A549 (cell line): ENCODE data around the gene CEACAM16. TPM values are rescaled to one million over a fixed set of nuclear protein-coding genes. Genes with fewer than 3 reads are reported as not detected.

Source experiments
- ATAC-seq, 2 experiments: fragments of 200-7000 bp in 1 of 2; fragments of >200 bp in 1 of 2; cut with Nextera tagmentation in 1 of 2; cut with Tn5 transposase in 1 of 2; 3 replicates each; pipeline versions ENCODE4 v1.8.0 to v1.9.1; 2018 to 2020; ENCODE audit warnings: mild to moderate bottlenecking in 1 of 2, moderate library complexity in 1 of 2
- CTCF ChIA-PET: fragments of 300-600 bp; sonication (Branson Sonifier 250); formaldehyde crosslinking; extraction: SDS; loops from one replicate; lab custom pipeline; 2021; ENCODE audit warnings: antibody characterized with exemption, inconsistent platforms; lab: Yijun Ruan, JAX
- POLR2A ChIA-PET: fragments of 350-600 bp; formaldehyde crosslinking; extraction: SDS; loops from one replicate; lab custom pipeline; 2021; ENCODE audit warnings: antibody characterized with exemption, inconsistent platforms; lab: Yijun Ruan, JAX
- DNase-seq, 2 experiments: peaks; one replicate each; pipeline versions ENCODE4 v3.0.0 to v3.0.0-alpha.2; 2011 to 2016; ENCODE audit warnings: low read depth in 1 of 2, low spot score in 1 of 2
- FAIRE-seq: peaks from 2 replicates; lab custom pipeline; 2011; peaks lifted over from hg19 to GRCh38; lab: Jason Lieb, UNC
- H3K27ac ChIP-seq, 2 experiments: fragments of >200 bp; sonication (Bioruptor Twin); formaldehyde crosslinking; 3 replicates each; pipeline ENCODE4 v1.5.1; 2016 to 2017
- H3K4me1 ChIP-seq: fragments of >200 bp; sonication (Bioruptor Twin); formaldehyde crosslinking; 3 replicates; pipeline ENCODE4 v1.6.1; 2016
- H3K4me2 ChIP-seq: fragments of >200 bp; sonication (Bioruptor Twin); formaldehyde crosslinking; 3 replicates; pipeline ENCODE4 v1.6.1; 2016
- H3K4me3 ChIP-seq: fragments of >200 bp; sonication (Bioruptor Twin); formaldehyde crosslinking; 3 replicates; pipeline ENCODE4 v1.5.1; 2016
- H3K9me3 ChIP-seq: fragments of >200 bp; sonication (Bioruptor Twin); formaldehyde crosslinking; 3 replicates; pipeline ENCODE4 v1.6.1; 2016
- BHLHE40 ChIP-seq: IDR thresholded peaks from 2 replicates; pipeline ENCODE4 v1.6.1; 2012; ENCODE audit warnings: low read depth, low read length, inconsistent platforms
- CBX8 ChIP-seq: fragments of 200-600 bp; sonication (generic); IDR thresholded peaks from 2 replicates; pipeline ENCODE4 v1.6.1; 2016
- CHD4 ChIP-seq: fragments of 200-600 bp; sonication (generic); IDR thresholded peaks from 2 replicates; pipeline ENCODE4 v1.6.1; 2016; ENCODE audit warnings: antibody characterized with exemption, mild to moderate bottlenecking, borderline replicate concordance
- EP300 ChIP-seq, 2 experiments: fragments of >200 bp; sonication (Bioruptor Twin); formaldehyde crosslinking; IDR thresholded peaks; 2 replicates in 1 of 2; 3 replicates in 1 of 2; pipeline ENCODE4 v1.6.1; 2016 to 2017
- ESRRA ChIP-seq: fragments of 150-350 bp; IDR thresholded peaks from 2 replicates; pipeline ENCODE4 v1.6.1; 2014; ENCODE audit warnings: mild to moderate bottlenecking, low read length, borderline replicate concordance
- FOSL2 ChIP-seq, 2 experiments: fragments of 450-650 bp in 1 of 2; fragments of >200 bp in 1 of 2; sonication (Bioruptor Twin) in 1 of 2; formaldehyde crosslinking; IDR thresholded peaks; 2 replicates each; pipeline versions ENCODE4 v1.5.0 to v1.6.1; 2016 to 2020; ENCODE audit warnings: mild to moderate bottlenecking in 1 of 2, moderate library complexity in 1 of 2
- FOXS1 ChIP-seq: fragments of 250-450 bp; sonication (Bioruptor Pico); IDR thresholded peaks from 2 replicates; pipeline ENCODE4 v1.5.0; 2020; ENCODE audit warnings: mild to moderate bottlenecking, moderate library complexity
- GATA3 ChIP-seq: IDR thresholded peaks from 2 replicates; pipeline ENCODE4 v1.6.1; 2012; ENCODE audit warnings: borderline replicate concordance
- HOXA7 ChIP-seq: fragments of 250-450 bp; sonication (Bioruptor Pico); IDR thresholded peaks from 2 replicates; pipeline ENCODE4 v1.5.0; 2020; ENCODE audit warnings: mild to moderate bottlenecking, moderate library complexity
- HOXB13 ChIP-seq: fragments of 250-450 bp; sonication (Bioruptor Pico); IDR thresholded peaks from 2 replicates; pipeline ENCODE4 v1.5.0; 2020; ENCODE audit warnings: low read depth, mild to moderate bottlenecking, moderate library complexity
- KDM1A ChIP-seq: fragments of 200-600 bp; sonication (generic); IDR thresholded peaks from 2 replicates; pipeline ENCODE4 v1.6.1; 2016; ENCODE audit warnings: low read depth, mild to moderate bottlenecking
- KDM5A ChIP-seq: fragments of 200-600 bp; sonication (generic); IDR thresholded peaks from 2 replicates; pipeline ENCODE4 v1.6.1; 2016; ENCODE audit warnings: antibody characterized with exemption, mild to moderate bottlenecking
- MAFK ChIP-seq: fragments of 450-650 bp; IDR thresholded peaks from 2 replicates; pipeline ENCODE4 v1.6.1; 2014; ENCODE audit not compliant: partially characterized antibody
- MYC ChIP-seq: IDR thresholded peaks from 2 replicates; pipeline ENCODE4 v1.6.1; 2012; ENCODE audit warnings: mild to moderate bottlenecking, inconsistent platforms, low read length, improper control_type of control experiment, borderline replicate concordance
- NPAS2 ChIP-seq: fragments of 250-450 bp; sonication (Bioruptor Pico); IDR thresholded peaks from 2 replicates; pipeline ENCODE4 v1.8.0; 2022; ENCODE audit warnings: mild to moderate bottlenecking, moderate library complexity, borderline replicate concordance
- NR3C1 ChIP-seq: fragments of >200 bp; sonication (Bioruptor Twin); formaldehyde crosslinking; IDR thresholded peaks from 3 replicates; pipeline ENCODE4 v1.6.1; 2017
- POLR2A ChIP-seq: IDR thresholded peaks from 2 replicates; pipeline ENCODE4 v1.6.1; 2012; ENCODE audit warnings: mild to moderate bottlenecking, low read length
- POLR2AphosphoS2 ChIP-seq: conservative IDR thresholded peaks from 2 replicates; pipeline ENCODE4 v1.6.1; 2012; ENCODE audit warnings: low read length, improper control_type of control experiment, inconsistent platforms
- RARB ChIP-seq: fragments of 250-450 bp; sonication (Bioruptor Pico); IDR thresholded peaks from 2 replicates; pipeline ENCODE4 v1.8.0; 2021; ENCODE audit warnings: mild to moderate bottlenecking, moderate library complexity
- RCOR1 ChIP-seq: fragments of 150-350 bp; IDR thresholded peaks from 2 replicates; pipeline ENCODE4 v1.6.1; 2014; ENCODE audit warnings: antibody characterized with exemption, low read length, low read depth
- SMC3 ChIP-seq: fragments of >200 bp; sonication (Bioruptor Twin); formaldehyde crosslinking; IDR thresholded peaks from 3 replicates; pipeline ENCODE4 v1.6.1; 2018; ENCODE audit warnings: inconsistent platforms
- SREBF2 ChIP-seq: fragments of 450-650 bp; IDR thresholded peaks from 2 replicates; pipeline ENCODE4 v1.6.1; 2014; ENCODE audit warnings: mild to moderate bottlenecking, moderate library complexity
- TFCP2L1 ChIP-seq: fragments of 250-450 bp; sonication (Bioruptor Pico); IDR thresholded peaks from 2 replicates; pipeline ENCODE4 v1.5.0; 2021; ENCODE audit warnings: mild to moderate bottlenecking
- TP53 ChIP-seq: fragments of 250-450 bp; sonication (Bioruptor Pico); IDR thresholded peaks from 2 replicates; pipeline ENCODE4 v1.5.0; 2021; ENCODE audit warnings: mild to moderate bottlenecking, moderate library complexity
- ZC3H11A ChIP-seq: fragments of 450-650 bp; IDR thresholded peaks from 2 replicates; pipeline ENCODE4 v1.6.1; 2014; ENCODE audit warnings: antibody characterized with exemption, mild to moderate bottlenecking
- ZFP36 ChIP-seq: fragments of 450-650 bp; IDR thresholded peaks from 2 replicates; pipeline ENCODE4 v1.6.1; 2014; ENCODE audit warnings: borderline replicate concordance; ENCODE audit not compliant: partially characterized antibody
- ZNF302 ChIP-seq: fragments of 250-450 bp; sonication (Bioruptor Pico); IDR thresholded peaks from 2 replicates; pipeline ENCODE4 v1.9.0; 2021; ENCODE audit warnings: inconsistent platforms, mild to moderate bottlenecking, moderate library complexity
- WGBS: methylation state at CpG from one replicate; pipeline ENCODE4 v1.1.6; 2017; ENCODE audit errors: missing lambda C conversion rate; 5-methylcytosine and 5-hydroxymethylcytosine counted together
- polyA plus RNA-seq, 4 experiments: library from polyadenylated mRNA; depleted of rRNA in 3 of 4; stranded (reverse); fragments of >200 nt; fragmentation: RNase III in 1 of 4; extraction: RNeasy Plus Mini Kit Qiagen cat#74134 plus additional on column Dnase treatment in 1 of 4; gene quantifications; 2 replicates in 3 of 4; 3 replicates in 1 of 4; pipeline ENCODE4 v1.2.3, GENCODE V29; 2011 to 2017
- TF ChIP-seq, protein P1 (sequence below): fragments of 200-600 bp; sonication (generic); IDR thresholded peaks from 2 replicates; pipeline ENCODE4 v1.6.1; 2016; ENCODE audit warnings: antibody characterized with exemption, mild to moderate bottlenecking, moderate library complexity
- TF ChIP-seq, protein P2 (sequence below): fragments of >200 bp; sonication (Bioruptor Twin); formaldehyde crosslinking; IDR thresholded peaks from 3 replicates; pipeline ENCODE4 v1.6.1; 2016
- TF ChIP-seq, protein P3 (sequence below): fragments of >200 bp; sonication (Bioruptor Twin); formaldehyde crosslinking; IDR thresholded peaks from 3 replicates; pipeline ENCODE4 v1.5.1; 2016
- TF ChIP-seq, protein P4 (sequence below): fragments of >200 bp; sonication (Bioruptor Twin); formaldehyde crosslinking; IDR thresholded peaks from 2 replicates; pipeline ENCODE4 v1.6.1; 2016
- TF ChIP-seq, protein P5 (sequence below): fragments of 150-350 bp; IDR thresholded peaks from 2 replicates; pipeline ENCODE4 v1.6.1; 2014; ENCODE audit warnings: low read depth, mild to moderate bottlenecking, low read length

CEACAM16 gene
- polyA plus RNA-seq, 2 of the 4 experiments (the other 2 are of a cell fraction): not detected

DNA sequence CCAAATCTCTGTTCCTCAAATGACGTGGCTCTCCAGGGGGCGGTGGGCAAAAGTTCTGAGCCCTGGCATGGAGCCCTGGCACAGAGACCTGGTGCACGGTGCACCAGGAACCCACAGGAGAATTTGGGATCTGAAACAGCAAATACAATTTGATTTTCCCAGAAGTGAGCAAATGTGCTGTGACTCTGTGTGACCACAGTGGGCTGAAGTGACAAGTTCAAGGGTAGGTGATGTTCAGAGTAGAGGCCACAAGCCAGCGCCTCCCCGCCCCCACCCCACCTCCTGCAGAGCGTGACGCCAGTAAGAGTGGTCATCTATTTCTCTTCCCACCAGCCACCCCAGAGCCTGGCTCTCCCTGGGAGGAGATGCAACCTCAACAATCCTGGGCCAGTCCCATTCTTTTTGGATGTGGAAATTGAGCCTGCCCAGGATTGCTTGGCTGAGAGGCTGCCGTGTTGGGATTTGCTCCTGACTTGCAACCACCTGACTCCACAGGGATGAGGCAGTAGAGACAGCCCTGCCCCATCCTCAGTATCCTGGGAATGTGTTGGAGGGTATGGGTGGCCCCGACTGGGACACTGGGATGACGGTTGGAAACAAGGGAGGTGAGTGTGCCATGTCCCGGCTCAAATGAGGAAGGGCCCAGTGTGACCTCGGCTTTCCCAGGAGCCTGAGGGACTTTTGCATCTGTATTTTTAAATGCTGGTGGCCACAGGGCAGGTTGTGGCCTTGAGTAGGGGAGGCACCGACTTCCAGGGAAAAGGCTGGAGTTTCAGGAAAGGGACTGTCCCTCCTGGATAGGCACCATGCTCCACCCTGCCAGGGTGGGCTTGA is 38.5 kb downstream of the CEACAM16 start:
- FAIRE-seq: peak; percentile 91
- CTCF ChIA-PET: interaction anchor here (1.2 to 42.5 kb wide), 5 partner anchors 11 to 166 kb away, joined by 4 to 1899 read pairs (median 103); partner anchors contain the start of genes BCL3 and CBLC
- peak; percentile 79 to 99 for DNase-seq
- H3K4me1 ChIP-seq: peaks cover 78% of the 10 kb centered on the region
- peak overlapping the region; percentile 50 for H3K4me3 ChIP-seq
- peak; percentile 57 to 62 for ATAC-seq
- POLR2A ChIA-PET: interaction anchor here (0.7 to 2.4 kb wide), 7 partner anchors 12 to 109 kb away, joined by 3 to 27 read pairs (median 4); partner anchors contain the start of gene NECTIN2
- WGBS: 3% methylated on average over 13 of the region's 13 CpGs
- peak overlapping the region; percentile 89 for H3K4me2 ChIP-seq
- H3K9me3 ChIP-seq: no peaks in the 10 kb centered on the region
- H3K27ac ChIP-seq: peak overlapping the region; percentile 92 to 99
- TF ChIP-seq FOSL2 (IDR thresholded peaks at IDR 0.05) (peak; percentile 54), FOSL2 (CRISPR knock-in tag; IDR thresholded peaks at IDR 0.05) (peak; percentile 77), EP300 (IDR thresholded peaks at IDR 0.05) (peak; percentile 98 to 99), SMC3 (peak; percentile 56), BHLHE40 (no peak), TFCP2L1 (CRISPR knock-in tag) (peak; percentile 79), GATA3 (peak; percentile 97), NR3C1 (no peak; the same call in 2 of the 3 replicates), HOXB13 (CRISPR knock-in tag) (peak; percentile 15), POLR2AphosphoS2 (no peak; the same call in 1 of the 2 replicates), SREBF2 (no peak), TP53 (CRISPR knock-in tag) (no peak), ZNF302 (CRISPR knock-in tag) (peak; percentile 40; the same call in 1 of the 2 replicates), CBX8 (no peak), ZC3H11A (no peak), KDM1A (no peak), CHD4 (no peak), POLR2A (peak; percentile 71), NPAS2 (CRISPR knock-in tag) (no peak), FOXS1 (CRISPR knock-in tag) (no peak; the same call in 1 of the 2 replicates), MAFK (peak; percentile 86), RCOR1 (no peak), ZFP36 (no peak), RARB (CRISPR knock-in tag) (peak; percentile 99), HOXA7 (CRISPR knock-in tag) (no peak), ESRRA (peak; percentile 86), KDM5A (no peak), MYC (peak; percentile 60; the same call in 1 of the 2 replicates)
- TF ChIP-seq, protein P1, sequence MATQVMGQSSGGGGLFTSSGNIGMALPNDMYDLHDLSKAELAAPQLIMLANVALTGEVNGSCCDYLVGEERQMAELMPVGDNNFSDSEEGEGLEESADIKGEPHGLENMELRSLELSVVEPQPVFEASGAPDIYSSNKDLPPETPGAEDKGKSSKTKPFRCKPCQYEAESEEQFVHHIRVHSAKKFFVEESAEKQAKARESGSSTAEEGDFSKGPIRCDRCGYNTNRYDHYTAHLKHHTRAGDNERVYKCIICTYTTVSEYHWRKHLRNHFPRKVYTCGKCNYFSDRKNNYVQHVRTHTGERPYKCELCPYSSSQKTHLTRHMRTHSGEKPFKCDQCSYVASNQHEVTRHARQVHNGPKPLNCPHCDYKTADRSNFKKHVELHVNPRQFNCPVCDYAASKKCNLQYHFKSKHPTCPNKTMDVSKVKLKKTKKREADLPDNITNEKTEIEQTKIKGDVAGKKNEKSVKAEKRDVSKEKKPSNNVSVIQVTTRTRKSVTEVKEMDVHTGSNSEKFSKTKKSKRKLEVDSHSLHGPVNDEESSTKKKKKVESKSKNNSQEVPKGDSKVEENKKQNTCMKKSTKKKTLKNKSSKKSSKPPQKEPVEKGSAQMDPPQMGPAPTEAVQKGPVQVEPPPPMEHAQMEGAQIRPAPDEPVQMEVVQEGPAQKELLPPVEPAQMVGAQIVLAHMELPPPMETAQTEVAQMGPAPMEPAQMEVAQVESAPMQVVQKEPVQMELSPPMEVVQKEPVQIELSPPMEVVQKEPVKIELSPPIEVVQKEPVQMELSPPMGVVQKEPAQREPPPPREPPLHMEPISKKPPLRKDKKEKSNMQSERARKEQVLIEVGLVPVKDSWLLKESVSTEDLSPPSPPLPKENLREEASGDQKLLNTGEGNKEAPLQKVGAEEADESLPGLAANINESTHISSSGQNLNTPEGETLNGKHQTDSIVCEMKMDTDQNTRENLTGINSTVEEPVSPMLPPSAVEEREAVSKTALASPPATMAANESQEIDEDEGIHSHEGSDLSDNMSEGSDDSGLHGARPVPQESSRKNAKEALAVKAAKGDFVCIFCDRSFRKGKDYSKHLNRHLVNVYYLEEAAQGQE: no peak
- TF ChIP-seq, protein P2, sequence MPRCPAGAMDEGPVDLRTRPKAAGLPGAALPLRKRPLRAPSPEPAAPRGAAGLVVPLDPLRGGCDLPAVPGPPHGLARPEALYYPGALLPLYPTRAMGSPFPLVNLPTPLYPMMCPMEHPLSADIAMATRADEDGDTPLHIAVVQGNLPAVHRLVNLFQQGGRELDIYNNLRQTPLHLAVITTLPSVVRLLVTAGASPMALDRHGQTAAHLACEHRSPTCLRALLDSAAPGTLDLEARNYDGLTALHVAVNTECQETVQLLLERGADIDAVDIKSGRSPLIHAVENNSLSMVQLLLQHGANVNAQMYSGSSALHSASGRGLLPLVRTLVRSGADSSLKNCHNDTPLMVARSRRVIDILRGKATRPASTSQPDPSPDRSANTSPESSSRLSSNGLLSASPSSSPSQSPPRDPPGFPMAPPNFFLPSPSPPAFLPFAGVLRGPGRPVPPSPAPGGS: peak; percentile 98
- TF ChIP-seq, protein P3, sequence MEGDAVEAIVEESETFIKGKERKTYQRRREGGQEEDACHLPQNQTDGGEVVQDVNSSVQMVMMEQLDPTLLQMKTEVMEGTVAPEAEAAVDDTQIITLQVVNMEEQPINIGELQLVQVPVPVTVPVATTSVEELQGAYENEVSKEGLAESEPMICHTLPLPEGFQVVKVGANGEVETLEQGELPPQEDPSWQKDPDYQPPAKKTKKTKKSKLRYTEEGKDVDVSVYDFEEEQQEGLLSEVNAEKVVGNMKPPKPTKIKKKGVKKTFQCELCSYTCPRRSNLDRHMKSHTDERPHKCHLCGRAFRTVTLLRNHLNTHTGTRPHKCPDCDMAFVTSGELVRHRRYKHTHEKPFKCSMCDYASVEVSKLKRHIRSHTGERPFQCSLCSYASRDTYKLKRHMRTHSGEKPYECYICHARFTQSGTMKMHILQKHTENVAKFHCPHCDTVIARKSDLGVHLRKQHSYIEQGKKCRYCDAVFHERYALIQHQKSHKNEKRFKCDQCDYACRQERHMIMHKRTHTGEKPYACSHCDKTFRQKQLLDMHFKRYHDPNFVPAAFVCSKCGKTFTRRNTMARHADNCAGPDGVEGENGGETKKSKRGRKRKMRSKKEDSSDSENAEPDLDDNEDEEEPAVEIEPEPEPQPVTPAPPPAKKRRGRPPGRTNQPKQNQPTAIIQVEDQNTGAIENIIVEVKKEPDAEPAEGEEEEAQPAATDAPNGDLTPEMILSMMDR: no peak
- TF ChIP-seq, protein P4, sequence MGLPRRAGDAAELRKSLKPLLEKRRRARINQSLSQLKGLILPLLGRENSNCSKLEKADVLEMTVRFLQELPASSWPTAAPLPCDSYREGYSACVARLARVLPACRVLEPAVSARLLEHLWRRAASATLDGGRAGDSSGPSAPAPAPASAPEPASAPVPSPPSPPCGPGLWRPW: no peak
- TF ChIP-seq, protein P5, sequence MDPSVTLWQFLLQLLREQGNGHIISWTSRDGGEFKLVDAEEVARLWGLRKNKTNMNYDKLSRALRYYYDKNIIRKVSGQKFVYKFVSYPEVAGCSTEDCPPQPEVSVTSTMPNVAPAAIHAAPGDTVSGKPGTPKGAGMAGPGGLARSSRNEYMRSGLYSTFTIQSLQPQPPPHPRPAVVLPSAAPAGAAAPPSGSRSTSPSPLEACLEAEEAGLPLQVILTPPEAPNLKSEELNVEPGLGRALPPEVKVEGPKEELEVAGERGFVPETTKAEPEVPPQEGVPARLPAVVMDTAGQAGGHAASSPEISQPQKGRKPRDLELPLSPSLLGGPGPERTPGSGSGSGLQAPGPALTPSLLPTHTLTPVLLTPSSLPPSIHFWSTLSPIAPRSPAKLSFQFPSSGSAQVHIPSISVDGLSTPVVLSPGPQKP: no peak
